Stimulated activated CD4-positive, alpha-beta T cell treated with anti-CD3 and anti-CD28 coated beads, Interleukin-1b, Interleukin-23, amount 100 ng/mL, for 4 hours (primary cell): Measurements from ENCODE around the gene ARHGEF33.

Experiments
- DNase-seq, 2 donors: peaks; one replicate each; pipeline ENCODE4 v3.0.0-alpha.2; 2020; ENCODE audit warnings: low read depth in 2 of 2

The ARHGEF33 gene

DNA sequence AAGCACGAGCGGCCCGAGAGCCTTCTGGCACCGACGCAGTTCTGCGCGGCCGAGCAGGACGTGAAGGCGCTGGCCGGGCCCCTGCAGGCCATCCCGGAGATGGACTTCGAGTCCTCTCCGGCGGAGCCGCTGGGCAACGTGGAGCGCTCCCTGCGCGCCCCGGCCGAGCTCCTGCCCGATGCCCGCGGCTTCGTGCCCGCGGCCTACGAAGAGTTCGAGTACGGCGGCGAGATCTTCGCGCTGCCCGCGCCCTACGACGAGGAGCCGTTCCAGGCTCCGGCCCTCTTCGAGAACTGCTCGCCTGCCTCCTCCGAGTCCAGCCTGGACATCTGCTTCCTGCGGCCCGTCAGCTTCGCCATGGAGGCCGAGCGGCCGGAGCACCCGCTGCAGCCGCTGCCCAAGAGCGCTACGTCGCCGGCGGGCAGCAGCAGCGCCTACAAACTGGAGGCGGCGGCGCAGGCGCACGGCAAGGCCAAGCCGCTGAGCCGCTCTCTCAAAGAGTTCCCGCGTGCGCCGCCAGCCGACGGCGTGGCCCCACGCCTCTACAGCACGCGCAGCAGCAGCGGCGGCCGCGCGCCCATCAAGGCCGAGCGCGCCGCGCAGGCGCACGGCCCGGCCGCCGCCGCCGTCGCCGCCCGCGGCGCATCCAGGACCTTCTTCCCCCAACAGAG is 70.4 kb downstream of the ARHGEF33 start:
- peak; percentile 40 to 58 for DNase-seq

DNA sequence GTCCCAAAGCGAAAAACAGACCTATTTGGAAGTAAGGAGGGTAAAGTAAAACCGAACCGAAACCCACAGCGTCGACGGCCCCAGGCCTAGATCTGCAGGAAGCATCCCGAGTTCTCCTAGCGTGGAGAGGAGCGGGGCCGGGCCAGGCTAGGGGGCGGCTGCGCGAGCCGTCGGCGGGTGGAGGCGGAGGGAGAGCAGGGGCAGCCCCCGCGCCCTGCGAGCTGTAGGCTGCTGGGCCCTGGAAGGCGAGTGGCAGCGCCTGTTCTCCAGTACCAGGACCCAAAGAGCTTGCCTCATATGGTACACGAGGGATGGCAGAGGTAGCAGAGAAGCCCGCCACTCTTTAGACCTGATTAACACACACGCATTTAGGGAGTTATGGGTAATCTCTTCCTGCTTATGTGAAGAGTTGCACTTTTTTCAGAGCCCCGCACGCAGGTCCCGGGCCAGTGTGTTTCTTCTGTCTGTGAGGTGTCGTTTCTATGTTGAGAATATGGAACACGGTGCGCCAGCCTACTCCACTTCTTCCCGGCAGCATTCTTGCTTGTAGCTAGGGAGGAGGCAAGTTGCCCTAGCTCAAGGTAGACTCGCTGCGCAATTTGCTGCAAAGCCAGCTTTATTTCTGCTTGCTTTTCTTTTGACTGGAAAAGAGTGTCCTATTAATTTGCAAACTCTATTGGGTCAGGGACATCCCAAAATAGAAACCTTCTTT is 71.1 kb downstream of the ARHGEF33 start:
- no peak for DNase-seq

DNA sequence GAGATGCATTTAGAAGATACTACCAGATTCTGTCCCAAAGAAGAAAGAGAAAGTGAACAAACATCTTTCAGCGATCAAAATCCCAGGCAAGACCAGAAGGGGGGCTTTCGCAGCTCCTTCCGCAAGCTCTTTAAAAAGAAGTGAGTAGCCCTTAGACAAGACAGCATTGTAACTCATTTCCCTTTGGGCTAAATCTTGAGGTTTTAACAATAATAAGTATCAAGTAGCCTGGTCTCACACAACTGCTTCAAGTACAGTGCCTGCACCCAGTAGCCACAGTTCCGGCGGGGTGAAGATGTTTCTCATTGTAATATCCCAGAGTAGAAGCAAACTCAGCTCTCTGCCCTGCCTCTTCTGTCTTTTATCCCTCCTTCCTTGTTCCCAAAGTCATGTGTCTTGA is 76.3 kb downstream of the ARHGEF33 start:
- no peak for DNase-seq

DNA sequence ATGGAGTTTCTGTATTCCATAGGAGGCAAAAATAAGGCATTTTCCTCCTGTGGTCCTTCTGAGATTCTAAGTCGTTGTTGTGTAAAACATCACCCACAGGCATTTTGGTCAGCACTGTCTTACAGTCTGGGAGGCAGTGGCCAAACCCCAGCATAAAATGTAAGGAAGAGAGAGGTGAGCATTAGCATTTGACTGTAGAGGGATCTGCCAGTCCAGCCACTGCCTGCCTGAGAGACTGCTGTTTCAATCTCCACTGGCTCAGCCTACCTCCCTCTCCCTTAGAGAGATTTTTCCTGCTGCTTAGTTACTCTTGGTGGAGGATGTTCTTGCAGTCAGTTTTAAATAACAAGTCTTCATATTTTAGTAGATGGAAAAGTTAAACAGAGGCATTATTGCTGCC is 77.0 kb downstream of the ARHGEF33 start:
- DNase-seq: no peak

DNA sequence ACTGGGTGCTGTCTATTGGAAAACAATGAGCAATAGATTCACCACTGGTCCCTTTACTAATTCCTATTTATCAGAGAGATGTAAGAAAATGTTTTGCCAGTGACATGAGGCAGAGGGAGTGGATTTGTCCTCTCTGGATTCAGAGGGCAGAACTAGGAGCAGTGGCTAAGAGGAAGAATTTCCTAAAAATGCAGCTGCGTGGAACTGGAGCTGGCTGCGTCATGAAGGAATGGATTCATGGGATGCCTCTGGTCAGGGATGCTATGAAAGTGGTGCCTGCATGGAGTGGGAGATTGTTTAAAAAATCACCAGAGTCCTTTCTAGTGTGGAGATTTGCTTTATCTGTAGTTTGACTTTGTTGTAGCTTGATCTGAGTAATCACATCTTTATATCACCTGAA is 78.3 kb downstream of the ARHGEF33 start:
- DNase-seq: no peak

DNA sequence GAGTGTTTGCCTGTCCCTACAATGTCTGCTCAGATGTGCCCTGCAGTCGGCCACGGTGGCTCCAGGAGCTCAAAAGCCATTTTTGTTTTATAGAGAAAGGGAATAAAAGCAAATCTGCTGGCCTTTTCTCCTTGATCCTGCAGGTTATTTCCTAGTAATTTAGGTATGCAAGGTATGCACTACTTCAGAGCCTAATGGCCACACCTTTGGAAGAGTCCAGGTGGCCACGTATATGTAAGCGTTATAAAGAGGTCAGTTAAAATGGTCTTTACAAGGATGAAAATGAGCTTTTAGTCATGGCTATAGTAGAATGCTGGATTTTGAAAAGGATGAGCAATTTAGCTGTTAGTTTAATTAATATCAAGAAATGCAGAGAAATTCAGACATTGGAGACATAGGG is 81.7 kb downstream of the ARHGEF33 start:
- no peak for DNase-seq

DNA sequence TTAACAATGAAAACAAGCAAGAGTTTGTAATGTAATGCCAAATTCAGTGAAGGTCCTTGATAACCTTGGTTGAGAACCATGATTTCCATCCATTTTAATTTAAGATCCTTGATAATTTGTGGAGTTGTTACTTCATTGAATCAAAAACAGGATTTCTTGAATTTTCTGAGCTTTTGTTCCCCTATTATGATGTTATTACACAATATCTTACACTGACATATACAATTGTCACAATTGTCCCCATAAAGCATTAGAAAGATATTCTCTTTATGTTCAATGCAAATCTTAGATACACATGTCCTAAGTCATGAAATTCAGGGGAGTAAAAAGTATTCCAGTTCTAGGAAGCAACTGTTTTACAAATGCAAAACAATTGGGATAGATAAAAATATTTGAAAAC is 83.6 kb downstream of the ARHGEF33 start:
- DNase-seq: no peak

DNA sequence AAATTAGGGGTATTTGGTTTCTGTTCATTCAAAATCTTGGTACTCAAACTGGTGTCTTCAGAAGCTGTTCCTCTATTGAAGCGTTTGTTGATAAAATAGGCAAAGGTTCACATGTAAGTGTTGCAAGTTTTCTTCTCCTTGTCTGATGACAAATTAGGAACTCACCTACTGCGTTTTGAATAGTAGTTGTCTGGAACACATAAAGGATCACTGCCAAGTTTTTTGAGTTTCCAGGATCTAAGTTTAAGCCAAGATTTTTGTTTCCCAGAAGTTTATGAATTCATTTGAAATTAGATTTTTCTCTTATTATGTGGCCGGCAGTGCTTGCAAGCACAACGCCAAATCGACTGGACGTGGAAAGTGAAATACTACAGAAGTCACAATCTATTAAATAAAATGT is 85.4 kb downstream of the ARHGEF33 start:
- no peak for DNase-seq

DNA sequence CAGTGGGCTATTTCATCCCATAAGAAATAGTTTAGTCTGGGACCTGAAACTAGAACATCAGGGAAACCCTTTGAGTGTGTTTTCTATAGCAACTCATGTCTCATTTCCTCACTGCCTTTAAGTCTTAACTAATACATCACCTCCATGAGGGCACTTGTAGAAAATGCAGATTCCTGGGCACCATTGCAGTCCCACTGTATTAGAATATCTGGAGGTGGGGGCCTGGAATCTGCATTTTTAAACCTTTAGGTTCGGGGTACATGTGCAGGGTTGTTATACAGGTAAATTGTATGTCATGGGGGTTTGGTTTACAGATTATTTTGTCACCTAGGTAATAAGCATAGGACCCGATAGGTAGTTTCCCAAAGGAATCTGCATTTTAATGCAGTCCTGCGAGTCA is 87.4 kb downstream of the ARHGEF33 start:
- no peak for DNase-seq

DNA sequence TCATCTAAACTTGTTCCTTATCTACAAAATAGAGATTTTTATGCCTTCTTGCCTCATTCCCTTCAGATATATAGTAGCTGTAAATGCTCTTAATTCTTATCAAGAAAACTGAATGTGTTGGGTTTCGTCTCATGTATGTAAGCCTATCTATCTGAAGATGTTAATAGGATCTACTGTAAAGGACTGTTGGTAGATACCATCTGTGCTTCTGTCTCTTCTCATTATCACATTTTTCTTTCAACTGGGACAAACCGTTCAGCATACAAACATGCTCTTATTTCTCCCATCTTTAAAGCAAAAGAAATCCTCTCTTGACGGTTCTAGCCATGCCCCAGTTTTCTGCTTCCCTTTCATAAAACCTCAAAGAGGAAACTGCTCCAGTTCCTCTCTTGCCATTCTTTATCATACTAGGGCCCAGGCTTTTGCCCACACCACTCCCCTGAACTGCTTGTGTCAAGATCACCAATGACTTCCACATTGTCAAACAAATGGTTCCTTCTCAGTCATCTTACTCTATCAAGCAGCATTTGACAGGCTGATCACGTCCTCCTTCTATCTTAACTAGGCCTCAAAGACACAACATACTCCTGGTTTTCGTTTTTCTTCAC is 88.7 kb downstream of the ARHGEF33 start:
- no peak for DNase-seq

DNA sequence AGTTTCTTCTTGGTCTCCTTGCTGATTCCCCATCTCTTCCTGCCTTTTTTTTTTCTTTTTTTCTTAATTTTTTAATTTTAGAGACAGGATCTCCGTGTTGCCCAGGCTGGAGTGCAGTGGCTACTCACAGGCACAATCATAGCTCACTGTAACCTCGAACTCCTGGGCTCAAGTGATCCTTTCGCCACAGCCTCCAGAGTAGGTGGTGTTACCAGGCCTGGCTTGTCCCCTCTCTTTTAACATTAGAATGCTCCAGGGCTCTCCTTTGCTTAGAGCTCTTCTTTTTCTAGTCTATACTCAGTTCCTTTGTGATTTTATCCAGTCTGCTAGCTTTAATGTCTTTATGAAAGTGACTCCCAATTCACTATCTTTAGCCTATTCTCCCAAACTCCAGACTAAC is 89.2 kb downstream of the ARHGEF33 start:
- no peak for DNase-seq

DNA sequence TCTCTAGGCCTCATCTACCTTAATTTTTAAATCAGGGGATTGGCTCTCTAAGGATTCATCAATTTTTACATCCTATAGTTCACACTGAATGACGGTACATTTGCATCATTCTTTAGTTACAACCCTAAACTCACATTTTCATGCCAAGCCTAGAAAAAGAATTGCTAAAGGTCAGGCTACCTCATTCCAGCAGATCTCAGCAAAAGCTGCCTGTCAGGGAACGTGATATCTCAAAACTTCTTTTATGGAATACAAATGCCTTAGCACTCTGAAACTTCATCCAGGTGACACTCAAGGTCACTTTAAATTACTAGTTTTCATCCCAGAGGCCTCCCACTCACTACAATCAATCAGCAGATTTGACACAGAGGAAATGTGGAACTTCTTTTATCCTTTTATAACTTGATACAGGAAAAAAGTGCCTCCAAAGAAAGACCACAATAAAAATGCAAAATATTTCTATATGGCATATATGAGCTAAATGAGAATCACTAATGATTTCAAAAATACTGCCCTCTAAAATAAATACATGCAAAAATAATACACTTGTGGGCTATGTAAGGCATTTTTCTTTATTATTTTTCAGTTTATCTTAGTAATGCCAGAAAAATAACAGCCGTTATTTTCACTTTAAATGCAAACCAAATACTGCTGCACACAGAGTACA is 91.5 kb downstream of the ARHGEF33 start:
- DNase-seq: no peak

DNA sequence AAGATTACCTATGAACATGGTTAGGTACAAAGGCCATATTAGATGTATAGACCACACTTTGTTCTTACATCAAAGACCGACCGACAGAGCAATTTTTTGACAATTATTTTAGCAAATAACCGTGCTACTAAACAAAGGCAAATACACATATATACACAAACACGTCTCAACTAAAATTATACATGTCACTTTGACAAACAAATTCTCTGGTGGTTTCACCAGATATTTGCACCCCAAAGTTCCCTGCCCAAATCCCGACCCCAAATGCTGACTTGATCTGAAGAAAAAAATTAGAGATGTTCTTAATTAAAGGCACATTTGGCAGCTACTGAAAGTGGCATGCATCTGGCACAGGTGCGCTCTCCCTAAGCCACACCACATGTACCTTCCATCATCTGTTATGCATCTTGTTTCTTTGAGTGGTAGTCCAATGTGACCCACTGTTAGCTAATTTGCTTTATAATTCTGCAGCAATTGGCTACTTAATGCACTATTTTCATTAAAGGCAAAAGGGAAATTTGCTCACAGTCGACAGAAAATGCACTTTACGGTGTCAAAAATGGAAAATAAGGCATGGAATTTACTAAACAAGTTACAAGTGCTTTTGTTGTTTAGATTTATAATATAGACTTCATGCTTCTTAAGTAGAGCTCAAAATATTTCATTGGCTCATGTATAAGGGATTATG is 92.1 kb downstream of the ARHGEF33 start:
- no peak for DNase-seq

DNA sequence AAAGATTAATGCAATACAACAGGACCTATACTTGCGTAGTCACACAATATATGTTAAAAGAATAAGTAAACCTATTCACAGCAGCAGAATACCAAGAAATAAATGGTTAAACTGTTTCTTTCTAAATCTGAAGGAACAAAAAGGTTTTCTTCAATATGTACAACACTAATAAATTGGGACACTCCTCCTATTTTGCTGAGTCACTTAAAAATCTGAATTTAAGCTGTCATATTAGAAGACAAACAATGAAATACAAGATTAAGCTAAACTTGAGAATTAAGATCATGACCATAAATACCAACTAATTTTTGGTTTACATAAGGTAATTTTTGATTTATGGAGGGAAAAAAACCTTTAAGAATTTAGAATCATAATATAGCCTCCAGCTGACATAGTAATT is 92.8 kb downstream of the ARHGEF33 start:
- DNase-seq: no peak

DNA sequence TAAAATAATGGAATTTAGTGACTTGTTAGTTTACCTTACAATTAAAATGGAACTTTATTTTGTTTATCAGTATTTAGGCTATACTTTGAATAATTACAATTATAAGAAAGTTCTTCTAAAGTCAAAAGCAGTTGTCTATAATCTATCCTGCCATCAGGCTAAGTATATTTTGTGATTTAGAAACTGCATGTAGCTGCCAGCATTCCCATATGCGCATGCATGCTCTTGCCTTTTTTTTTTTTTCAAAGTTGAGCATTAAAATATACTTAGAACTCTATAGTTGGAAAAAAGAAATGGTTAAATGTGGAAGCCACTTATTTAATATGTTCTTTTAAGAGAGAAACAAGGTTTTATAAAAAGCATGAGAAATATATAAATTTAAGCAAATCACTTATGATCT is 99.0 kb downstream of the ARHGEF33 start:
- DNase-seq: no peak

DNA sequence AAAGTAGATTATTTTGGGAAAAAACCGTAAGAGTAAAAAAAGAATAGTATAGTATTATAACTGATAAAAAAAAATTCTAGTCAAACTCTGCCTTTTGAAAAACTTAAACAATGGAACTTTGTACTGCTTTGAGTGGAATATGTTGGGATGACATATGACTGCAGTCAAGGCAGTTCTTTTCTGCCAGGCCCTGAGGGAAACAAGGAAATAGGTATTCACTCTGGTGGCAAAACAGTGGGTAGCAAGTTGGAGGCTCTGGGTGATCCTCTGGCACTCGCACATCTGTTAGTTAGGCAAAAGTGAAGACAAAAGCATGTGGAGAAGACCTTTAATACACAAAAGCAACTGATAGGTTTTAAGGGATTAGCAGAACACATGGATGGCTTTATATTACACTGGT is 102.2 kb downstream of the ARHGEF33 start:
- DNase-seq: no peak

DNA sequence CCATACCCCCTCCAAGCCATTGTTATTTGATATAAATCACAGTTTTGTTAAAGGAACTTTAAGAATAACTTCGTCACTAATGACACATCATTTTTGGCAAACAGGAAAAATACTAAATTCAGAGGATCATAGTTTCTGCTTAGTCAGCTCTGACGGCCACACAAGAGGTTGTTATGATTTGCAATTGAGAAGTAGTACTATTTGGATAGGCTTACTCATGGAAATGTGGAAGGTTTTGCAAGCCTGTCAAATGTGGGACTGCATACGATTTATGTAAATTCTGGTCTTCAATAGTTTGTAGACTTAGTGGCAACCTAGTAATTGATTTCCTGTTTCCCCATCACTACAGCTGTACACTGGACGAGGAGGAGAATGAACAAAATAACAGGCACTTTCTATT is 108.1 kb downstream of the ARHGEF33 start:
- no peak for DNase-seq

DNA sequence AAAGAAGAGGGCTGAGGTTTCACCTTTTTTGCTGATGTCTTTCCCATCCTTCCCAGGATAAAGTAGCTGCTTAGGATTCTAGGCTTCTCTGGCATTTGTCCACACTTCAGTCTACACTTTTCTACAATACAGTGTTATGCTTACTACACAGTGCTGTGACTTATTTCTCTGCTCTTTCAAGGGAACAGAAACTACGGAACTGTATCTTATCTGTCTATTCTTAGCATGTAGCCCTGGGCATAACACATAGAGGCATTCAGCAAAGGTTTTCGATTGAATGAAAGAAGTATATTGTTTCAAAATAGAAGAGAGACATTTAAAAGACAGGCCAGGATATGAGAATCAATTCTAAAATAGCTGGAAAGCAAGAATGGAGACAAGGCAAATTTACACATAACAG is 110.9 kb downstream of the ARHGEF33 start:
- DNase-seq: no peak

DNA sequence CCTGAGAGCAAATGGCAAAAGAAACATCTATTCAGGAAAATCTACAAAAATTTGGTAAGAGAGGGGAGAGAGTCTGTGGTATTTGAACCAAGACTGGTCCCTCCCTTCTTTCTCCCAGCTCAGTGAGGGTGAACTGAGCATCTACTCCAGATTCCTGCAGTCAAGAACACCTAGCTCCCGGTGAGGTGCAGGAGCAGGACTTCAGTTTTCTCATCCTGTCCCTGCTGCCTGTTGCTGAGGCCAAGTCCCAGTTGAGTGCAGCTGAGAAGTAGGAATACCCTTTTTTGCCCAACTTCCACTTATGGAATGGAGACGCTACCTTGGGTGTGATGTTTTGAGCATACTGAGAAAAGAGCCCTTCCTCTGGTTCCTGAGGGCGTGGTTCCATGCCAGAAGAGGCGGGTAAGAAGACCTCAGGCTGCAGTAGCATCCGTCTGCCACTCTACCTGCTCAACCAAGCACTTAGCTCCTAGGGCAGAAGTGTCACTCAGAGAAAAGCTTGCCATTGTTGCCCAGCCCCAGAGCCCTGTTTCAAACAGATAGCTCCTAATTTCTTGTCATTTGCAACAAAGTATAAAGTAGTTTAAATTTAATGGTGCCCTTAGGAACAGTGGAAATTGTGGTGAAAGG is 118.3 kb downstream of the ARHGEF33 start:
- DNase-seq: no peak

DNA sequence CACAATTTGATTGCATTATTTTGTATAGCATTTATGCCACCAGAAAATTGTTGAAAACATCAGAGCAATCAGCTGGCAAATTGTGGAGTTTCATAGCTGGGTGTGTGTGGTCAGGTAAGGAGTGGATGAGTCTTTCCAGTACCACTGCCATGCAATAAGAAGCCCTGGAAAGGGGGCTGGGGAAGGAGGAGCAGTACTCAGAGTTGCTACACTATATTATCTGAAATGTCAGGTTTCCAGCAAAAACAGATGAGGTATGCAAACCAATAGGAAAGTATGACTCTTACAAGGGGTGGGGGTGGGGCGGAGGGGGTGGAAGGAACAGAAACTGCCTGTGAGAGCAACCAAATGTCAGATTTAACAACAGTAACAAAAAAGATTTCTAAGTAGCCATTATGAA is 119.0 kb downstream of the ARHGEF33 start:
- no peak for DNase-seq

DNA sequence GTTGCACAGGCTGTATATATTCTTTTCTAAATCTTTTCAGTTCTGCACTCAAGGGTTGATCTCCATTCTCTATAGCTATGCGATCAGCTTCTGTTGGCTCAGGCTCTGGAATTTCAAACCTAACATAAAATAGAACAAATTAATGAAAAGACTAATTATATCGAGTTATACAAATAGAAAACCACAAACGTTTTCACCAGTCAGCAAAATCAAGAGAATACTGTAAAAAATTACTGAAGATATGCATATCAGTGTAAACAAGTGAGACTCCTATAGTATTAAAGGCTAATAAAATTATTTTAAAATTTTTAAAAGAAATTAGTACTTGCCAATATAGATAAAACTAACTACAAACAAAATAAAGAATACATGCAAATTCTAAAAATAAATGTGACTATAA is 124.2 kb downstream of the ARHGEF33 start:
- DNase-seq: no peak

DNA sequence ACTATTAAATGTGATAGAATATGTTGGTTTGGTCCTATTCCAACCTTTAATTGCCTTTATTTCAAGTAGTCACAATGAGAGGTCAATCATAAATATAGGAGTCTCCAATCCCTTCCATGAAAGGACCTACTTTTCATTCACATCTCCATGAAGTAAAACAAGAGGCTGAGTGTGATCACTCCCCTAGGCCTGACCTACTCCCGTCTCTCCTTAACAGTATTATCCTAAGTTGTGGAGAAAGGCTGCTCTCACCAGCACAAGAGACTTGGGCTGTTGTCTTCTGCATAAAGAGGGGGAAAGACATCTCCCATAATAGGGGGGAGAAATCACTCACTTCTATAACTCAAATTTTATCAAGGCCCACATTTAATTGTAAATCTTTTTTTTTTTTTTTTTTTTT is 125.7 kb downstream of the ARHGEF33 start:
- no peak for DNase-seq
